ENCODE data around the gene P3H4. TPM values are rescaled to one million over a fixed set of nuclear protein-coding genes. Genes with fewer than 3 reads are reported as not detected.

Gene P3H4
- total RNA-seq, 1 experiment from 2014 or later = 24.0 TPM

DNA sequence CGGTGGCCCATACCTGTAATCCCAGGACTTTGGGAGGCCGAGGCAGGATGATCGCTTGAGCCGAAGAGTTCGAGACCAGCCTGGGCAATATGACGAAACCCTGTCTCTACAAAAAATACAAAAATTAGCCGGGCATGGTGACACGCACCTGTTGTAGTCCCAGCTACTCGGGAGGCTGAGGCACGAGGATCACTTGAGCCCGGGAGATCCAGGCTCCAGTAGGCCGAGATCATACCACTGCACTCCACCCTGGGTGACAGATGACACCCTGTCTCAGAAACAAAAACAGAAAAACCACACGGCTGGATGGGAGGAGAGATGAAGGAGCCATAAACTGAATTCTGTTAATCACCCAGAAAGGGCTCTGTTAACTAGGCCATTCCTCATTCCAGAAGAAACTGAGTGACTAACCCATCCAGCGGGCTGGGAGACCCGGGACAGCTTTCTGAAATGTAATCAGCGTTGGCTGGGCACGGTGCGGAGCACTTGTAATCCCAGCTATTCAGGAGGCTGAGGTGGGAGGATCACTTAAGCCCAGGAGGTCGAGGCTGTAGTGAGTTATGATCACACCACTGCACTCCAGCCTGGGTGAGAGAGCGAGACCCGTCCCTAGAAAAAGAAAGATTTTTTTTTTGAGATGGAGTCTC lies 24.9 kb upstream of the P3H4 start:
- peaks cover 8 to 22% (median 18%) of the 10 kb centered on the region in 3 experiments; a peak in 6 of 7 replicates for H3K36me3 Mint-ChIP-seq (ENCODE audit: insufficient read depth in 1 of 3, low read depth in 3 of 3)
- Histone ChIP-seq H2BK5ac (ENCODE audit: insufficient read length, low read length) (no peak overlapping the region), H3K23me2 (ENCODE audit: insufficient read length, low read depth, low read length, poor library complexity, severe bottlenecking) (peaks cover 5% of the 10 kb centered on the region), H3K27me3 (ENCODE audit: insufficient read depth, low read length) (no peaks in the 10 kb centered on the region), H3K4me2 (ENCODE audit: insufficient read depth, insufficient read length, low read length) (peak overlapping the region; percentile 65), H3K18ac (ENCODE audit: insufficient read length, low read depth, low read length) (no peak overlapping the region), H3K4ac (ENCODE audit: low read depth, low read length) (no peak overlapping the region), H4K91ac (ENCODE audit: insufficient read length, low read depth, low read length) (no peak overlapping the region), H3K79me2 (ENCODE audit: insufficient read depth, low read length) (no peaks in the 10 kb centered on the region), H3K27ac (ENCODE audit: insufficient read length, low read depth, low read length) (no peak overlapping the region), H2BK12ac (ENCODE audit: insufficient read length, low read depth, low read length) (no peak overlapping the region), H3K9ac (ENCODE audit: extremely low read depth, insufficient read length, low read length) (no peak overlapping the region), H3K4me1 (ENCODE audit: insufficient read depth, low read length) (no peaks in the 10 kb centered on the region), H2BK20ac (ENCODE audit: low read depth, low read length, poor library complexity, severe bottlenecking) (no peak overlapping the region), H4K20me1 (ENCODE audit: control insufficient read depth, insufficient read depth, insufficient read length) (peaks cover 2% of the 10 kb centered on the region), H3T11ph (ENCODE audit: low read length) (no peak overlapping the region), H3K56ac (ENCODE audit: insufficient read length, low read depth, low read length) (no peak overlapping the region), H4K8ac (replicated peaks; ENCODE audit: insufficient read length, low read depth, low read length) (no peak overlapping the region), H2BK15ac (ENCODE audit: low read depth, low read length) (no peak overlapping the region), H2AFZ (ENCODE audit: low read length) (no peak overlapping the region), H3K9me3 (ENCODE audit: control insufficient read depth, low read depth, low read length) (no peaks in the 10 kb centered on the region), H3K23ac (ENCODE audit: insufficient read length, low read depth, low read length) (no peak overlapping the region), H3K79me1 (ENCODE audit: insufficient read depth, low read depth, low read length, poor library complexity, severe bottlenecking) (no peaks in the 10 kb centered on the region), H2BK120ac (ENCODE audit: low read depth, low read length, poor library complexity, severe bottlenecking) (no peak overlapping the region), H2AK5ac (ENCODE audit: insufficient read length, low read length) (no peak overlapping the region), H4K5ac (ENCODE audit: insufficient read length, low read depth, low read length) (no peak overlapping the region), H3K14ac (ENCODE audit: insufficient read depth, low read length) (no peak overlapping the region)
- H3K4me3 Mint-ChIP-seq = peak overlapping the region; percentile 83 to 88
- peaks cover 10 to 12% of the 10 kb centered on the region in 2 experiments for H3K4me1 Mint-ChIP-seq
- WGBS (ENCODE audit: extremely low coverage, insufficient read length, low lambda C conversion rate) = no CpG with 5 or more reads among the region's 21 CpGs
- peaks cover 16% of the 10 kb centered on the region for H3K27me3 Mint-ChIP-seq (ENCODE audit: low read depth)
- TF ChIP-seq, protein P1, sequence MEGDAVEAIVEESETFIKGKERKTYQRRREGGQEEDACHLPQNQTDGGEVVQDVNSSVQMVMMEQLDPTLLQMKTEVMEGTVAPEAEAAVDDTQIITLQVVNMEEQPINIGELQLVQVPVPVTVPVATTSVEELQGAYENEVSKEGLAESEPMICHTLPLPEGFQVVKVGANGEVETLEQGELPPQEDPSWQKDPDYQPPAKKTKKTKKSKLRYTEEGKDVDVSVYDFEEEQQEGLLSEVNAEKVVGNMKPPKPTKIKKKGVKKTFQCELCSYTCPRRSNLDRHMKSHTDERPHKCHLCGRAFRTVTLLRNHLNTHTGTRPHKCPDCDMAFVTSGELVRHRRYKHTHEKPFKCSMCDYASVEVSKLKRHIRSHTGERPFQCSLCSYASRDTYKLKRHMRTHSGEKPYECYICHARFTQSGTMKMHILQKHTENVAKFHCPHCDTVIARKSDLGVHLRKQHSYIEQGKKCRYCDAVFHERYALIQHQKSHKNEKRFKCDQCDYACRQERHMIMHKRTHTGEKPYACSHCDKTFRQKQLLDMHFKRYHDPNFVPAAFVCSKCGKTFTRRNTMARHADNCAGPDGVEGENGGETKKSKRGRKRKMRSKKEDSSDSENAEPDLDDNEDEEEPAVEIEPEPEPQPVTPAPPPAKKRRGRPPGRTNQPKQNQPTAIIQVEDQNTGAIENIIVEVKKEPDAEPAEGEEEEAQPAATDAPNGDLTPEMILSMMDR (conservative IDR thresholded peaks at IDR 0.05) = no peak
- no peak overlapping the region; a peak in 1 of 7 replicates for H3K27ac Mint-ChIP-seq
- no peak for DNase-seq
- no peaks in the 10 kb centered on the region for H3K9me3 Mint-ChIP-seq

Data from H9 (cell line).